HG02884 (cell line): ENCODE data around the gene RHEB.

ENCODE experiments used
- ATAC-seq: cut with Tn5 transposase; IDR thresholded peaks from one replicate; pipeline ENCODE4 v1.9.1; 2021; ENCODE audit warnings: mild to moderate bottlenecking, moderate library complexity; ENCODE audit not compliant: unreplicated experiment

Gene RHEB

GRCh38 chr7:151435103-151435916, 84.4 kb downstream of the RHEB start:
- ATAC-seq = no peak

DNA sequence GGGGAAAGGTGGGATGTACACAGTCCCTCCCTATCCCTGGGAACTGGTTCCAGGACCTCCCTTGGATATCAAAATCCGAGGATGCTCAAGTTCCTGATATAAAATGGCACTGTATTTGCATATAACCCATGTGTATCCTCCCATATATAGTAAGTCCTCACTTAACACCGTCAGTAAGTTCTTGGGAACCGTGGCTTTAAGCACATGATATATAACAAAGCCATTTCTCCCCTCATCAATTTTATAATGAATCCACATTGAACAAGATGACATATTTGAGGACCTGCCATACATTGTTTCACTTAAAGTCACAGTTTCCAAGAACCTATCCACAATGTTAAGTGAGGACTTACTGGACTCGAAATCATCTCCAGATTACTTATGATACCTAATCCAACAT, 85.1 kb downstream of the RHEB start:
- no peak for ATAC-seq

DNA sequence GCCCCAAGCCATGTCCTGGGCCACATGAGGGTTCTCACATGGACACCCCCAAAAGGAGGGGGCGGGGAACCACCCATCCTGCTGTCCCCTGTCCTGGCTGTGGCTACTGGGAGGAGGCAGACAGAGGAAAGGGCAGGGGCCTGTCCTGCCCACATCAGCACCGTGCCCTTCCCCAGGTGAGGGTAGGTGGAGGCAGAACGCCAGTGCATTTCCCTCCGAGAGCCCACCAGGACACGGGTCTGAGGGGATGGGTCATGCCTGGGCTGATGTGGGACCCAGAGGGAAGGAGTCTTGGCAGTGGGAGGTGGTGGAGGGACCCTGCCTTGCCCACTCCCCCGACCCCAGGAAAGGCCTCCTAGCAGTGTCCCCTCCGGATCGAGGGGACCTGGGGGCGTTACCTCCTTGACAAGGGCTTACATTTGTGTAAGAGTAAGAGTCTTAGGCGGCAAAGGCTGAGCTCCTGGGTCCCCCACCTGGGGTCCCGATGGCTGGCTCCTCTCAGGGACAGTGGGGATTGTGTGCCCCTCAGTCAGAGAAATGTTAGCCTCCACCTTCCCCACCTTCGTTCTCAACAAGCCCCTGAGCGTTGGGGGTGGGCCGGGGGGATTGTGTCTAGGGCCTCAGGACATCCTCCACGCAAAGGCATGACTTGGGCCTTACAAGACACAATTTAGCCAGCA, 85.8 kb downstream of the RHEB start:
- ATAC-seq = no peak

GRCh38 chr7:151432658-151433521, 86.8 kb downstream of the RHEB start:
- ATAC-seq = no peak

DNA sequence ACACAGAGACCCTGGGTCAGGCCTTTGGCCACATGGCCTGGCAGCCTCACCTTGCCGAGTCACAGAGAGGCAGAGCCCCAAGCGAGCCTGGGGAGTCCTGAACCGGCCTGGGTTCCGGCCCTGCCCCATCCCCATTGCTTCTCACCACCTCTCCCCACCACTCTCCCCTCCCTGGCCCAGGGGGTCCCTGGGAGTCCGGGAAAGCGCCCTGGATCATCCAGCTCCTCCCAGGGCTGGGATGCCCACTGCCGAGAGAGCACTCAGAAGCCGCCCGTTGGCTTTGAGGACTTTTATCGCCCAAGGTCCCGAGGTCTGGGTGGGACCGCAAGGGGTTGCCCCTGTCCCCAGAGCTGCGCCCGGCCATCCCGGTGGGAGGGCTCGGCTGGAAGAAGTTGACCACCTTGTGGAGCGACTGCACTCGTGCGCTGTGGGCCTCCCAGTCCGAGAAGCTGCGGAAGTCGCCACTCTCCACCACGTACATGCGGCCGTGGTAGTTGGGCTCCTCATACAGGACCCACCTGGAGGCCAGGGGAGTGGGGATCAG, 87.9 kb downstream of the RHEB start:
- ATAC-seq = no peak

- no peak for ATAC-seq
Observed at GRCh38 chr7:151431281-151431767, 88.4 kb downstream of the RHEB start.

DNA sequence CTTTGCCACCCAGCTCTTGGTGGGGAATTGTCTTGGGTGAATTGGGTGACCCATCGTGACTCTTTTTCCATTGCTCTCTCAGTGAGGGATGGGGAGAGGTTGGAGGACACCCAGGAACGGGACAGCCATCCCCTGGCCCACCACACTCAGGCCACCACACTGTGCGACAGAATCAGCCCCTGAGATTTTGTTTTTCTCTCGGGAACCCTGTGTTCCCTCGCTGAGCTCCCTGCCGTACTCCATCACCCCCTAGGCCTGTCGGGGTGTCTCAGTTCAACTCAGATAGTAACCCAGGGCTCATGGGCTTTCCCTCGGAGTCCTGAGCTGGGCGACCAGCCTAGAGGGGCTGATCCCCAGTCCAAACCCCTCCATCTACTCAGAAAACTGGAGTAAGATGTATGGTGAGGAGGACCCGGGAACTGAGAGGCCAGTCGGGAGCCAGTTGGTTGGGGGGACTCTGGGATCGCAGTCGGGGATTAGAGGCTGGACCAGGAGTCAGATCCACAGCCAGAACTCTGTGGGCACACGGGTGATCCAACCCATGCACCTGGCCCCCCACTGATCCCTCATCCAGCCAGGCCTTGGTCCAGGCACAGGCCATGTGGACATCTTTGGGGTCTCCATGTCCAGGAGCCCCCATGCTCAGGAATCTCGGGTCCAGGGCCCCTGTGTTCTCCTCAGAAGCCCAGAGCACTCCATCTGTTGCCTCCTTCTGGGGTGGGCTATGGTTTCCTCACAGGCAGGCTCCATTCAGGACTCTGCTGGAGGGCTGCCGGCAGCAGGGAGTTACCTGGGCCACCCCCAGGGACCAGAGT, 89.1 kb downstream of the RHEB start:
- no peak for ATAC-seq

DNA sequence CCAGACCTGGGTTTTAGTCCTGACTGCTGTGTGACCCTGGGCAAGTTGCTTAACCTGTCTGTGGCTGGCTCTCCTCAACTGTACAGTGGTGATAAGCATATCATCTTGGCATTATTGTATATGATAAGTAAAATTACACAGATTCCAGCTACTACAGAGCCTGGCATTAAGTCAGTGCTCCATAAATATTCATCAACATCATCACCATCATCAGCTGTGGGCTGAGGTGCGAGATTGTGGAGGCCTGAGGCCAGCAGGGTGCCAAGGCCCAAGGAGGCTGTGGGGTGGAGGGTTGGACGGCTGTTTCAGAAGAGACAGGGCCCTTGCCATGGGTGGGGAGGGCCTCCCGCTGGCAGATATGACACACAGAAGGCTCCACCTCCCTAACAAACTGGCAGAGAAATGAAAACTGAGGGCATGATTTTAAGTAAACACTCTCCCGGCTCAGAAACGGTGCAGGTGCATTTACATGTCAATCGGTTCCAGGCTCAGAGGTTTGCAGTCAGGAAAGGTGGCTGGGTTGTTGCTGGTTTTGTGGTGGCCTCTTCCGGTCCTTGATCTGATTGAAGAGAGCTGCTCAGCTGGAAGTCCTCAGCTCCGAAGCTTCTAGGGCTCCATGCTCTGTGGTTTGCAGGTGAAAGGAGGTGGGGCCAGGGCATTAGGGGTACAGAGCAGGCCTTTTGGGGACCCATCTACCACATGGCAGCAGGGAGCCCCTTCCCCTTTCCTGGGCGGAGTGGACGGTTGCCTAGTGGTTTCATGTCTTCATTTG, 89.9 kb downstream of the RHEB start:
- peak; percentile 63 for ATAC-seq

DNA sequence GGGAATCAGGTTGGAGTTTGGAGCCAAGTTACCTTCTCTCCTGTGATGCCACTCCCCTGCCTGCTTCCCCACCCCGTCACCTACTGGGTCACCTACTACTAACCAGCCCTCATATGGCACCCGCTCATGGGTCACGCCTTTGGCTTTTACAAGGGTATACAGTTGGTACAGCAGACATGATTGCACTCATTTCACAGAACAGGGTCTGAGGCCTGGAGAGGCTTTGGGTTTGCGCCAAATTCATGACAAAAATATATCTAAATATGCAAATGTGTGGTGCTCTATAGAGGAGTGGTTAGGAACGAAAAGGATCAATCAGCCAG, 90.5 kb downstream of the RHEB start:
- no peak for ATAC-seq

DNA sequence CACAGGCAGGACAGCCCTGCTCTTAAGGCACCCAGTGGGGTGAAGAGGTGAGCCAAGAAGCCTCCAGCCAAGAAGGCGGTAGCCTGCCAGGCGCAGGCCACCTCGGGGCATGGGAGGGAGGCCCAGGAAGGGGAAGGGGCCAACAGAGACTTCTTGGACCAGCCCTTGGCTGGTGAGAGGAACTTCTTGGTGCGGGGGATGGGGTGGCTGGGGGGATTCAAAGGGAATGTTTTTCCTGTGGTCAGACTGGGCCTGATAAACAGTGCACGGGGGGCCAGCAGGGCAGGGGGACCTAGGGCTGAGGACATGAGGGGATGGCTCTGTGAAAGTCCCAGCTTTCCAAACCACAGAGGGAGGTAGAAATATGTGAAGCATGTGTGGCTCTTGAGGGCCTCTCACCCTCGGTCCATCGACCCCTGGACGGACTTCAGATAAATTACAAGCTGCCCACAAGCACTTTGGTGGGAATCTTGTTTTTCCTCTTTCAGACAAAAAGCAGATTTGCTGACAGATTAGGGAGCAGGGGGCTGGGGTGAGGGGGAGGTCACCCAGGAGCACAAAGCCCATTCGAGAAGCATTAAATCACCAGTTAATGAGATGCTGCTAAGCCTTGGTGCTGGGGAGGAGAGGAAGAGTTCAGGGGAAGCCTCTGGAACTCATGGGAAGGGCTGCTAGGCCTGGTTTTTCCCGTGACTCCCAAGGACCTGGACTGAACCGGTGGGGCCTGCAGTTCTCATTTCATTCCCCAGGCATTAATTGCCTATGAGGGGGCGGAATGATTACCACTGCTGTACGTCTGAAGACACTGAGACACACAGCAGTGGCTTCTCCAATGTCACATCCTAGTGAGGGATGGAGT, 91.1 kb downstream of the RHEB start:
- ATAC-seq = no peak

DNA sequence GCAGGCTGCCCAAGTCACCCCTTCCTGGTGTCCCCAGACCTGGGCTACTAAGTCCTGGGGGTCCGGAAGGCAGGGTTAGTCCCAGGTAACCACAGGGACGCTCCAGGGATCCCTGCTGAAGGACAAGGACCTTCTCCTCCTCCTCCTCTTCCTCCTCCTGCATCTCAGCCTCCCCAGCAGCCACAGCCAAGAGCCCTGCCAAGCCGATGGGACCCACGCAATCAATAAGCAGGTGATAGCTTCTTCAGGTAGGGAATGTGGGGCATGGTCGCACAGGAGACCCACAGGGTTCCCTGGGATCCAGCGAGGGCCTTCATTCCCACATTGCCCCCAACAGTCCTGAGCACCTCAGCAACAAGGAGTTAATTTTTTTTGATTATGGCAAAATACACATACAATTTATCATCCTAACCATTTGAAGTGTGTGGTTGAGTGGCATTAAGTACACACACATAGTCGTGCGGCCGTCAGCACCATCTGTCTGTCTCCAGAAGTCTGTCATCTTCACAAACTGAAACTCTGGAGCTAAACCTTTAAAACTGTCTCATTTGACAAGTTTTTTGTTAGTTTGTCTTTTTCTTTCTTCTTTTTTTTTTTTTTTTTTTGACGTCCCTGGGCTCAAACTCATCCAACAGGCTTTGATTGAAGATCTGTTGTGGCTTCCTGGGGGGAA, 91.9 kb downstream of the RHEB start:
- no peak for ATAC-seq

- no peak for ATAC-seq
Observed at GRCh38 chr7:151426904-151427704, 92.6 kb downstream of the RHEB start.

DNA sequence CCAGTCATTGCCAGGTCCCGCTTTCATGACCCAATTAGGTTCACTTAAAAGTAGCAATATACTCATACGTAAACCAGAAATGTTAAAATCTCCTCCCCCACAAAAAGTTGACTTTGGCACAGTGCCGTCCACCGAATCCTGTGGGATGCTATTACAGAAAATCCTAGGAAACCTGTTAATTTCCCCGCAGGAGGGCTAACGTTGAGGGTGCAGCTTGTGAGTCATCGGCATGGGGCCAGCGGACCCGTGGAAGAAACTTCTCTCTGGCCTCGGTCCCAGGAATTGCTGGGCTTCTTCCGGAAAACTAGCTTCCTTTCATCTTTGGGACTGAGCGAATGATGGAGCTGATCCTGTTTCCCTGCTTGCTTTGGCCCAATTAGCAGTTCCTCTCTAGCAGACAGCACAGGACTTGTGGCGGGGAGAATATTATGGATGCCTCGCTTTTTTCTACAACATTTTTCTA, 93.2 kb downstream of the RHEB start:
- ATAC-seq = no peak

DNA sequence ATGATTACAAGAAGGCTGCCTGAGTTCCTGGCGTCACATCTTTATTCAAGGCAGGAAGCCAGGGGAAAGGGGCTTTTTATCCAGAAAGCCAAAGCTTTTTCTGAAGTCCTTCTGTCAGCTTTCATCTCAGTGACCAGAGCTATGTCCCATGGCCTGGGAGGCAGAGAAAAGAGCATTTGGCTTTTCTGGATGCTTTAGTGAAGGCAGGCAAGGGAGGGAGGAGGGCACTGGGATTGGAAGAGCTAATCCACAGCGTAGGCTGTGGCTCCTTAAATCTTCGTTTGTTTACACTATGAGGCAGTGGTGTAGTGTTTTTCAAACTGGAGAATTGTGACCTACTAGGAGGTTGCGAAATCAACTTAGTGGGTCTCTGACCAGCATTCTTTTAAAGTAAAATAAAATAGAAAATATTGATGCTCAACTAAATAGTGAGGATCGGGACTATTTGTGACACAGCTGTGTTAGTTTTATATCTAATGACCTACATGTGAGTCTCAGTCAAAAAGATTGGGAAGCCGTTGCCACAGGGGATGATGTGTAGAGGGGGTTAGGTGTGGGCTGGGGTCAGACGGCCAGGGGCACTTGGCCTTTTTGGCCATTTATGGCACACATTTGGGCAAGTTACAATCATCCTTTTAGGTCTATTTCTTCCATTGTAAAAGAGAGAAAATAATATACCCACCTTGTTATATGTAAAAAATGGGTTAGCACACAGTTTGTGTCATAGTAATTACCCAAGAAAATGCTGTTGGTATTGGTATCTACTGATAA, 93.8 kb downstream of the RHEB start:
- ATAC-seq = no peak

DNA sequence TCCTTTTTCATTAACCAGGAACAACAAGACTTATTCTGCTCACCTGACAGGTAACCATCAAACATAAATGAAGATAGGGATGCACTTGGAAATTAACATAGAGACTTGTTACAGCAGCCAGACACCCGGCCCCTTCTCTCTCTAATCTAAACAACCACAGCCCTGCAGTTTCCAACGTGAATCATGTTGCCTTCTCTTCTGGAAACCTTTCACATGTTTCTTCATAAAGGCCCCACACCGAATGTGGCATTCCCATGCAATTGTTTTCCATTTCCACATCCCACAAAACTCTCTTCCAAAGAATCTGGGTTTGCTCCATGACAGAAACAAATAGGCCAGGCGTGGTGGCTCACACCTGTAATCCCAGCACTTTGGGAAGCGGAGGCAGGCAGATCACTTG, 94.9 kb downstream of the RHEB start:
- ATAC-seq = no peak

- no peak for ATAC-seq
Observed at GRCh38 chr7:151423936-151424335, 95.8 kb downstream of the RHEB start.

DNA sequence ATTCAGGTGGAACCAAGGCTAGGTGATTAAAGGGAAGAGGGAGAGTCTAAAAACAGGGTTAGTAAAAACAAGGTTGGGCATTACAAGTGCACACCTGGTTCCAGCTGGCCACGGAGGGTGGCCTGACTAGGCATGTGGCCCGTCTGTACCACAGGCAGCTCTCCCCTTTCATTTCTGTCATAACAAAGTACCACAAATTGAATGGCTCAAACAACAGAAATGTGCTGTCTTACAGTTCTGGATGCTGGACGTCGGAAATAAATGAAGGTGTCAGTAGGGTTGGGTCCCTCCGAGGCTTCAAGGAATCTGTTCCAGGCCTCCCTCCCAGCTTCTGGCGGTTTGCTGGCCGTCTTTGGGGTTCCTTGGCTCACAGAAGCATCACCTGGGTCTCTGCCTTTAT, 96.5 kb downstream of the RHEB start:
- no peak for ATAC-seq
